Hepatocyte (in vitro differentiated cells): ENCODE data around the gene FDXR. TPM values are rescaled to one million over a fixed set of nuclear protein-coding genes. Genes with fewer than 3 reads are reported as not detected.

ENCODE experiments used
- DNase-seq: peaks from one replicate; pipeline ENCODE4 v3.0.0-alpha.2; 2016; ENCODE audit warnings: low spot score
- H2AFZ ChIP-seq: fragments of 200-600 bp; sonication (generic); 2 replicates; pipeline ENCODE4 v1.6.0; 2016; ENCODE audit warnings: antibody characterized with exemption, mild to moderate bottlenecking
- H3K27ac ChIP-seq: fragments of 200-600 bp; sonication (generic); 2 replicates; pipeline ENCODE4 v1.5.1; 2016; ENCODE audit warnings: mild to moderate bottlenecking
- H3K27me3 ChIP-seq: fragments of 200-600 bp; sonication (generic); 2 replicates; pipeline ENCODE4 v1.6.1; 2016
- H3K36me3 ChIP-seq: fragments of 200-600 bp; sonication (generic); replicated peaks from 2 replicates; pipeline ENCODE4 v1.5.1; 2016; ENCODE audit warnings: low read depth; ENCODE audit not compliant: insufficient read depth
- H3K4me1 ChIP-seq: fragments of 200-600 bp; sonication (generic); 2 replicates; pipeline ENCODE4 v1.5.1; 2016; ENCODE audit warnings: mild to moderate bottlenecking, moderate library complexity; ENCODE audit not compliant: insufficient read depth
- H3K4me2 ChIP-seq: fragments of 200-600 bp; sonication (generic); 2 replicates; pipeline ENCODE4 v1.6.0; 2016
- H3K4me3 ChIP-seq: fragments of 200-600 bp; sonication (generic); 2 replicates; pipeline ENCODE4 v1.5.1; 2016; ENCODE audit warnings: mild to moderate bottlenecking
- H3K79me2 ChIP-seq: fragments of 200-600 bp; sonication (generic); 2 replicates; pipeline ENCODE4 v1.6.0; 2017; ENCODE audit warnings: mild to moderate bottlenecking
- H3K9me2 ChIP-seq: fragments of 200-600 bp; sonication (generic); replicated peaks from 2 replicates; pipeline ENCODE4 v1.6.0; 2017; ENCODE audit warnings: mild to moderate bottlenecking; ENCODE audit not compliant: insufficient read depth
- H3K9me3 ChIP-seq: fragments of 200-600 bp; sonication (generic); 2 replicates; pipeline ENCODE4 v1.5.1; 2016; ENCODE audit warnings: low read depth, mild to moderate bottlenecking
- H4K20me1 ChIP-seq: fragments of 200-600 bp; sonication (generic); 2 replicates; pipeline ENCODE4 v1.6.0; 2016; ENCODE audit warnings: mild to moderate bottlenecking; ENCODE audit not compliant: insufficient read depth, poor library complexity, severe bottlenecking
- EZH2 ChIP-seq: fragments of 200-600 bp; sonication (generic); IDR thresholded peaks from 2 replicates; pipeline ENCODE4 v1.6.1; 2016; ENCODE audit warnings: antibody characterized with exemption, mild to moderate bottlenecking, borderline replicate concordance
- EZH2phosphoT487 ChIP-seq: fragments of 200-600 bp; sonication (generic); IDR thresholded peaks from one replicate; pipeline ENCODE4 v1.6.1; 2018; ENCODE audit warnings: antibody characterized with exemption, mild to moderate bottlenecking, low read depth, moderate library complexity; ENCODE audit not compliant: unreplicated experiment, severe bottlenecking
- WGBS: methylation state at CpG from one replicate; pipeline ENCODE4 v1.1.6; 2016; ENCODE audit warnings: low lambda C conversion rate; ENCODE audit errors: missing lambda C conversion rate; 5-methylcytosine and 5-hydroxymethylcytosine counted together
- polyA plus RNA-seq: library from polyadenylated mRNA; unstranded; fragments of >200 nt; fragmentation: Nextera tagmentation; extraction: Ambion mirVana; gene quantifications from 2 replicates; pipeline ENCODE4 v1.2.1, GENCODE V29; 2016
- total RNA-seq: library from RNA; depleted of rRNA; stranded (reverse); fragments of >200 nt; gene quantifications from 2 replicates; pipeline ENCODE4 v1.2.3, GENCODE V29; 2014
- TF ChIP-seq, protein P1 (sequence below): fragments of 200-600 bp; sonication (generic); IDR thresholded peaks from 2 replicates; pipeline ENCODE4 v1.5.1; 2016; ENCODE audit warnings: antibody characterized with exemption, mild to moderate bottlenecking; ENCODE audit not compliant: poor library complexity

FDXR gene
- total and polyA plus RNA-seq, 2 experiments from 2014 or later = 12.2 to 14.2 TPM

DNA sequence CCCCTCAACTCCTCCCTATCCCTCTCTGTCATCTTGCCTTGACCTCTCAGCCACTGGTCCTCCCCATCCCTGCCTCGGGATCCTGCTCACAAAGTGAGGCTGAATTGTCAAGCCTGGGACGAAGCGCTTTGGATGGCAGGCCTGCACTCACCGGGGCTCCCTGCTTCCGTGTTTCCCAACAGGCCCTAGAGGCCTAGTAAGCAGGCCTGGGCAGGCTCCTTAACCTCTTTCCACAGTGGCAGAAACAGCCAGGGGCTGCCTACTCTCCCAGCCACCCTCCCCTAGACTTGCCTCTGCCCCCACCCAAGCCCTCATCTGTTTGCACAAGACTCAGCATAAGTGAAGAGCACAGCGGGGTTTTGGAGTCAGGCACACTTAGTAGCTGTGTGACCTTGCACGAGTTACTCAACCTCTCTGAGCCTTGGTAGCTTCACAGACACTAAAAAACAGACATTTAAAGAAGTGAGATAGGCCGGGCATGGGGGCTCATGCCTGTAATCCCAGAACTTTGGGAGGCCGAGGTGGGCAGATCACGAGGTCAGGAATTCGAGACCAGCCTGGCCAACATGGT, 25.7 kb upstream of the FDXR start:
- WGBS = 91% methylated on average over 11 of the region's 11 CpGs
- DNase-seq = no peak
- Histone ChIP-seq H3K4me2 (no peak overlapping the region), H3K27me3 (peaks cover 37% of the 10 kb centered on the region), H3K4me1 (peaks cover 4% of the 10 kb centered on the region), H3K79me2 (no peaks in the 10 kb centered on the region), H3K27ac (no peak overlapping the region), H2AFZ (no peak overlapping the region), H3K9me3 (no peaks in the 10 kb centered on the region), H3K36me3 (no peaks in the 10 kb centered on the region), H4K20me1 (no peaks in the 10 kb centered on the region), H3K9me2 (no peaks in the 10 kb centered on the region), H3K4me3 (no peak overlapping the region)
- TF ChIP-seq, protein P1, sequence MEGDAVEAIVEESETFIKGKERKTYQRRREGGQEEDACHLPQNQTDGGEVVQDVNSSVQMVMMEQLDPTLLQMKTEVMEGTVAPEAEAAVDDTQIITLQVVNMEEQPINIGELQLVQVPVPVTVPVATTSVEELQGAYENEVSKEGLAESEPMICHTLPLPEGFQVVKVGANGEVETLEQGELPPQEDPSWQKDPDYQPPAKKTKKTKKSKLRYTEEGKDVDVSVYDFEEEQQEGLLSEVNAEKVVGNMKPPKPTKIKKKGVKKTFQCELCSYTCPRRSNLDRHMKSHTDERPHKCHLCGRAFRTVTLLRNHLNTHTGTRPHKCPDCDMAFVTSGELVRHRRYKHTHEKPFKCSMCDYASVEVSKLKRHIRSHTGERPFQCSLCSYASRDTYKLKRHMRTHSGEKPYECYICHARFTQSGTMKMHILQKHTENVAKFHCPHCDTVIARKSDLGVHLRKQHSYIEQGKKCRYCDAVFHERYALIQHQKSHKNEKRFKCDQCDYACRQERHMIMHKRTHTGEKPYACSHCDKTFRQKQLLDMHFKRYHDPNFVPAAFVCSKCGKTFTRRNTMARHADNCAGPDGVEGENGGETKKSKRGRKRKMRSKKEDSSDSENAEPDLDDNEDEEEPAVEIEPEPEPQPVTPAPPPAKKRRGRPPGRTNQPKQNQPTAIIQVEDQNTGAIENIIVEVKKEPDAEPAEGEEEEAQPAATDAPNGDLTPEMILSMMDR = no peak
- no peak for TF ChIP-seq EZH2phosphoT487
- no peak for TF ChIP-seq EZH2

- no peak overlapping the region for H3K4me3 ChIP-seq
- no peak overlapping the region for H3K27ac ChIP-seq
These were observed 21.3 kb upstream of the FDXR start for GRCh38 chr17:74893936-74894671.

GRCh38 chr17:74892974-74893911, 20.4 kb upstream of the FDXR start, which contains the start of gene FADS6:
Gene FADS6 (minus strand): TSS chr17:74893633. CDS start chr17:74893595, 38 bp downstream.
- Histone ChIP-seq H3K79me2 (no peaks in the 10 kb centered on the region), H3K27me3 (peaks cover 51% of the 10 kb centered on the region), H2AFZ (peak within 1 kb of the TSS; percentile 37), H3K36me3 (no peaks in the 10 kb centered on the region), H3K4me3 (peak within 1 kb of the TSS; percentile 45), H3K9me3 (no peaks in the 10 kb centered on the region), H3K27ac (no peak within 1 kb of the TSS), H3K4me1 (peaks cover 9% of the 10 kb centered on the region), H3K4me2 (peak within 1 kb of the TSS; percentile 87), H3K9me2 (no peaks in the 10 kb centered on the region), H4K20me1 (no peaks in the 10 kb centered on the region)
- peak; percentile 61 for DNase-seq
- TF ChIP-seq EZH2 = peak; percentile 87
- TF ChIP-seq EZH2phosphoT487 = no peak
- WGBS = 4% methylated on average over 41 of the region's 86 CpGs

More at GRCh38 chr17:74893936-74894671, 21.3 kb upstream of the FDXR start:
- Histone ChIP-seq H3K79me2 (no peaks in the 10 kb centered on the region), H3K36me3 (no peaks in the 10 kb centered on the region), H4K20me1 (no peaks in the 10 kb centered on the region), H3K9me3 (no peaks in the 10 kb centered on the region), H3K4me1 (peaks cover 9% of the 10 kb centered on the region), H3K9me2 (no peaks in the 10 kb centered on the region), H3K4me2 (peak overlapping the region; percentile 87), H2AFZ (peak overlapping the region; percentile 37), H3K27me3 (peaks cover 51% of the 10 kb centered on the region)
- DNase-seq = peak; percentile 4
- TF ChIP-seq EZH2 (no peak), EZH2phosphoT487 (no peak)
- TF ChIP-seq, protein P1 = no peak
- 45% methylated on average over 17 of the region's 22 CpGs for WGBS
